HTR-8/SVneo (cell line): Measurements from ENCODE around the gene S100A7A.
"Not testable (repeated sequence)": the region's sequence is repeated elsewhere in the genome, so short reads cannot be mapped to it uniquely, and the experiment has no call there.

Source experiments
- DNase-seq: peaks from one replicate; pipeline ENCODE4 v3.0.0; 2011; ENCODE audit warnings: low spot score, mixed read lengths; ENCODE audit not compliant: insufficient read length
- FAIRE-seq: peaks from 2 replicates; lab custom pipeline; 2011; peaks lifted over from hg19 to GRCh38; lab: Jason Lieb, UNC

The S100A7A gene

DNA sequence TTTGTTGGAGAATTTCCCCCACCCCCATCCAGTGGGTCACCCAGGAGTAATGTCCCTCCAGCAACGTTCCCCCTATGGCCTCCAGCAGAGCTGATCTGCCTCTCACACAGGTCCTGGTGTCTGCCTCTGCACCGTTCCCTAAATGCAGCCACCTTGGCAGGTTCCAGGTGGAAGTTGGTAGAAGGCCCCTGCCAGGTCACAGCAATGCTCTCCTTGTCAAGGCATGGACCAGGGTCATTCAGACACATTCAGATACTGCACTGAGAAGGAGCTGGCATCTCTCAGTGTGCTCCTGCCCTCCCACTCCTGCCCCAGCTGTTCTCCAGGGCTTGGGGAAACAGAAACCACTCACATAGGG lies 3.1 kb downstream of the S100A7A start:
- FAIRE-seq, DNase-seq: not testable (repeated sequence)

DNA sequence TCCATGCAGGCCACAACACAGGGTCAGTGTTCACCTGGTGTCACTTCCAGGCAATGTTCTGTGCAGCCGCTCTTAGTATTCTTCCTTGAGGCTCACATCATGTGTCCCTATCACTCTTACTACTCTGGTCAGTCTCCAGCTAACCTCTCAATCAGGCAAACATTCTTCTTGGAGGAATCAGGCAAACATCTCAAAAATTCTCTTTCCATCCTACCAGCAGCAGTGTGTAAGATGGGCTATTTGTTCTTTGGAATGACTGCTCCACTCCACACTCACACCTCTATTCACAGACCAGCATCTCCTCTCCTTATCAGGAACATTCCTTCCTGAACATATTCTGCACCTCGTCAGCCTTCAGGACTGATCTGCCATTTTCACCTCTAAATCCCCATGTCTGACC lies 4.0 kb downstream of the S100A7A start:
- DNase-seq: no peak
- no peak for FAIRE-seq

DNA sequence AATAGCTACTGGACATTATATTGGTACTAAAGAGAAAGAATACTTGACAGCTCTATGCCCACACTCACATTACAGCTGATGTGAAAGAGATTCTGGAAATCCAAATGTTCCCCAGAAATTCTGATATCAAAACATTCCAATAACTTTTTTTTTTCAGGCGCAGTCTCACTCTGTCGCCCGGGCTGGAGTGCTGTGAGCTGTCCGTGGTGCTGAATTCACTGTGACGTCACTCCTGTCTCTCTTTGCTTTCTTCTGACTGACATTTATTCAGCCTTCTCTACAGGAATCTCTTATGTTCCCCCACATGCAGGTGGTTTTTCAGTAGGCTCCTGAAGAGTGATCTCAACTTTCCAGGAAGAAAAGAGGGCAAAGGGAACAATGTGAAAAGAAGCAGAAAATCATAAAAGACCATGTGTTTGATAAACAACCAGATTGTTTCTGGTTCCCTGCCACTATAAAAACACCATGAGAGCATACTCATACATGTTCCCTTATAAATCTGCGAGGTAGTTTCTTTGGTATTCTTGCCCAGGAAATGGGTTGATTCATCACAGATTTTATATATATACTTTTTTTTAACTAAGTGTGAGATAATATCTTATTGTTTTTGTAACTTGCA lies 6.2 kb downstream of the S100A7A start:
- peak; percentile 30 for DNase-seq
- FAIRE-seq: no peak

DNA sequence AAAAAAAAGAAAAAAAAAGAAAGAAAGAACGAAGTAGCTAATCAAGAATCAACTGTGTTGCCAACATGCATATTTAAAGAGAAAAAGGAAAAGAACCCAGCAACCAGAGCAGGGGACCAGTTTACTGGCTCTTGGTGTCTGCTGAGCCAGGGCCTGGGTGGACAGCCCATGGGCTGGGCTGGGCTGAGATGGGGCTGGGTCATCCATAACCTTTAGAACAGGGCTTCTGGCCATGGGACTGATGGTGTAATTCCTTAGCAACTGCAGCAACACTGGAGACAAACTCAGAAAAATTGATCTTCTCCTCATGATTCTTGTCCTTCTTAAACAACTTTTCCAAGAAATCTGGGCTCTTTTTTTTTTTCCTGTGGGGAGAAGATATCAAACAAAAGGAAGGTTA lies 10.5 kb downstream of the S100A7A start:
- no peak for FAIRE-seq
- no peak for DNase-seq

DNA sequence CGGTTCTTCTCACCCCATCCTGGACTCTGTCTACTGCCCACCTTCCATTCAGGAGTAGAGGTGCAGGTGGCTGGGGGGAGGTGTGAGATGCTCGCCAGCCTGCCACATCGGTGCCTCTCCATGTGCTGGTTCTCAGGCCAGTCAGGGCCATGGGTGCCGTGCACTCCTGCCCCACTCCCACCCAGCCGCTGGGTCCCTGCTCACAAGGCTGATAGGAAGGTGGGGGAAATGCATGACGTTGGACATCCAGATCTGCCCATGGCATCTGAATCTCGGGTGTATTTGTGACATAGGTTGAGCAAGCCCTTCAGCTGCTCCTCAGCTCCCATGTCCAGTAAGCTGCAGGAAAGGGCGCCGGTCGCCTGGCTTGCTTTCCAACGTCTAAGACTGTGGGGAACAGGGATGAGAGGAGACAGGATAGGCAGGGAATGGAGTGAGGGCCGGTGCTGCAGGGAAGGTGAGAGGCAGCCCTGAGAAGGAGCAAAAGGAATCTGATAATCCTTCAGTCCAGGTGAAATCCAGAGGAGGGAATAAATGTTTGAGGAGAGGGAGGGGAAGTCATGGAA lies 11.8 kb downstream of the S100A7A start:
- FAIRE-seq: no peak
- DNase-seq: no peak

DNA sequence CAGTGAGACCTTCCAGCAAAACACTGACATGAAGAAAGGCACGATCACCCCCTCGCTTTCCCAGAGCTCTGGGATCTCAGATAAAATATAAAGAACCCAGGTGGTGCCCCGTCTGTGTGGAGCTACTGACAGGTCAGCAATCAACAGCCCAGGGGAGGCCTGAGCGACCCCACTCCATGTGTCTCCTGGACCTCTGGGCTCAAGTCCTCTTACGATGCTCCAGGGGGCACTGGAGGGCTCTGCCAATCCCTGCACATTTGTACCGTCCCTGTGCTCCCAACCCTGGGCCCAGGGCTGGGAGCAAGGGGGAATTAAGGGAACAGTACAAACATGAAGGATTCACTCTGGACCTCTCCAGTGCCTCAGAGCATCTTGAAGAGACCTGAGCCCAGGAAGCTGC lies 12.5 kb downstream of the S100A7A start:
- DNase-seq (no peak), FAIRE-seq (no peak)

DNA sequence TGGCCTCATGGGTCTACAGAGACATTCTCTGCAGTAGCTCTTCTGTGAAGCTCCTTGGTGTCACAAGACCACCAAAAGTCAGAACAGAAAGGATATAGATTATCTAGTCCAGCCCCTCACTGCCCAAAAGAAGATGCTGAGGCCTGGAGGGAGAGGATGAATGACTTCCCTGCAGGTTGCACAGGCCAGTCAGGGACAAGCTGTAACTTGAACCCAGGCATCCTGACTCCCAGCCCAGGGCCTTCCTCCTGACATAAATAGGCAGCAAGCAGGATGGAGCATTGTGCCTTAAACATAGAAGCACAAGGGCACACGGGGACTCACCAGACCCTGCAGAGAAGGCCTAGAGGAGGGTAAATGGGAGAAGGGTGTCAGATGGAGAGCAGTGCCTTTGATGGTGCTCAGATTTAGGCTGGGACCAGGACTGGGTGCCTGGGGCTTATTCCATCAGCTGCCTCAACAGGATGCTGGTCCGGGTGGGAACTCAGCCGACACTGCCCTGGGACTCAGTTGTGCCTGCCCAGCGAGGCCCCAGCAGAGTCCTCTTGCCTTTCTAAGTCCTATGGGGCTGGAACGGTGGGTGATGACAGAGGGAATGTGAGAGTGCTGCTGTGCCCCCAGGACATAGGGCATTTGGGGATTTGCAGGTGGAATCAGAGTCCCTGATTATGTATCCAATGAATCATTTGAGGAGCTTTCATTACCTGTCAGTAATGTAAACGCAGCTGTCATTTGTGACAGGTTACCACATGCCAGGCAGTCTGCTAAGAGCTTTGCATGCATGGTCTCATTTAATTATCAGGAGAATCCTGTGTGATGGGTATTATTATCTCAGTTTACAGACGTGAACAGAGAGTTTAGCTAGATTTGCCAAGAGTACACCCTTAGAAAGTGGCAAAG lies 13.2 kb downstream of the S100A7A start:
- DNase-seq (no peak), FAIRE-seq (no peak)

DNA sequence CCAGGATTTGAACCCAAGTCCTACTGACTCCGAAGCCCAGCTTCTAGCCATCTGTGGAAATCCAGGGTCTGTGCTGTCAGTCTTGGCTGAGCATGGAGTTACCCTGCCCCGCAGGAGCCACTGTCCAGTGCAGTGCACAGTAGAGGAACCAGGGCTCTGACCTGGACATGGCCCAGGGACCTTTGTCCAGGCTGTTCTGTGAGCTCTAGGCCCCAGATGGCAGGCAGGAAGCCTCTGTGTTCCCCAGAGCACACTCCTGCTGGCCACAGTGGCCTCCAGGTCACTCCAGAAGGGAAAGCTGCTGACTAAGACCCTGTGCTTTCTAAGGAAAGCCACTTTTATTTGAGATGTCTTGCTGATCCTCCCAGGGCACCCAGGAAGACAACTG lies 13.8 kb downstream of the S100A7A start:
- no peak for FAIRE-seq

DNA sequence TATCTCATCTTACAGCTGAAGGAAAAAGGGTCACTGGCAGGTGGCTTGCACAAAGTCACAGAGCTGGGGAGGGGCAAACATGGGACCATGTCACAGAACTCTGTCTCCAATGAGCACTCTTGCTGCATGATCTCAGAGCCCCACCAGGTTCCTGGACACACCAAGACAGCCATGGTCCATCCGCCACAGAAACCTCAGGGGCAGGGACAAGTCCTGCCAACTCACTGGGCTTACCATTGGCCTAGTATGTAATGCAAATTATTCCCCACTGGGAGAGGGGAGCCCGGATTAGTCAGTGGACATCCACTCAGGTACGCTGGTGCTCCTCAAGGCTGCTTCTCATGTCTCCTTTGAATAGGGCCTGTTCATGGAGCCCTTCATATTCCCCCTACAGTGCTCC lies 14.2 kb downstream of the S100A7A start:
- FAIRE-seq: no peak
- no peak for DNase-seq

More for the DNA sequence above, 13.8 kb downstream of the S100A7A start:
- no peak for DNase-seq

DNA sequence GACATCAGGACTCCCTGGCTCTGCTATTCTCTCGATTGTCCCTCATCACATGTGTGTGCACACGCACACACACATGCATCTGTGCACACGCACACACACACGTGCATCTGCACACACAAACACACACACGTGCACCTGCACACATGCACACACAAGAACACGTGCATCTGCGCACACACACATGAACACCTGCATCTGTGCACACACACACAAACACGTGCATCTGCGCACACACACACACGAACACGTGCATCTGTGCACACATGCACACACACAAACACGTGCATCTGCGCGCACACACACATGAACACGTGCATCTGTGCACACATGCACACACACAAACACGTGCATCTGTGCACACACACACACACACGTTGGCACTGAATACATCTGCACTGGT lies 14.7 kb downstream of the S100A7A start:
- FAIRE-seq: no peak

DNA sequence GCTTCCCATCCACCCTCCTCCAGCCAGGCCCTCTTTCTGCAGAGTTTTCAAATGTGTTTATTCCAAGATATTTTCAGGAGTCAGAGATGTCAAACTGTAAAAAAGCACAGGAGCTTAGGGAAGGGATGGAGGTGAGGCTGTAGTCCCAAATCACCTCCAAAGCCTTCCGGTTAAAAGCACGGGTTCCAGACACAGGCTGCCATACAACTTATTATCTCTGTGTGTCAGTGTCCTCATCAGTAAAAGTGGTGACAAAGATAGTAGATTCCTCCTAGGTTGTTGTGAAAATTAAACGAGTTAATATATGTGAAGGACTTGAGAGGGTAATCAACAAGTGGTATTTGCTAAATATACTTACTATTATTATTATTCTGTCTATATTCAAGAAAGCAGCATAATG lies 15.1 kb downstream of the S100A7A start:
- FAIRE-seq: no peak

More for the DNA sequence above, 14.7 kb downstream of the S100A7A start:
- no peak for DNase-seq

DNA sequence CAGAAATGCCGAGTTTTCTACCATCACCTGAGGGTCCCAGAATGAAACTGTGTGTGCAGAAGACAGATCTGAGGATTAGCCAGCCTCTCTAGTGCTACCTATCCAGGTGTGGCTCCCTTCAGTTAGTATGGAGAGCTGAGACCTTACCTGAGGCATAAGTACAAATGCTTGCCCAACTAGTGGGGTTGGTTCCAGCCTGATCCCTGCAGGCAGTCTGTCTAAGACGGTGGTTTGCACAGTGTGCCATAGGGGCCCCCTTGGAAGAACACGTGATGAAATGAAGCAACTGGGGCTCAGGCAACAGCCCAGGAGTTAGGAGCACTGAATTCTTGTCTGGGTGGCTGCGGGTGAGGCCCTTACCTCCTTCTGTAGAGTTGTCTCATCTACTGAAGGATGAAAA lies 15.6 kb downstream of the S100A7A start:
- DNase-seq: no peak
- no peak for FAIRE-seq

More for the DNA sequence above, 15.1 kb downstream of the S100A7A start:
- no peak for DNase-seq

DNA sequence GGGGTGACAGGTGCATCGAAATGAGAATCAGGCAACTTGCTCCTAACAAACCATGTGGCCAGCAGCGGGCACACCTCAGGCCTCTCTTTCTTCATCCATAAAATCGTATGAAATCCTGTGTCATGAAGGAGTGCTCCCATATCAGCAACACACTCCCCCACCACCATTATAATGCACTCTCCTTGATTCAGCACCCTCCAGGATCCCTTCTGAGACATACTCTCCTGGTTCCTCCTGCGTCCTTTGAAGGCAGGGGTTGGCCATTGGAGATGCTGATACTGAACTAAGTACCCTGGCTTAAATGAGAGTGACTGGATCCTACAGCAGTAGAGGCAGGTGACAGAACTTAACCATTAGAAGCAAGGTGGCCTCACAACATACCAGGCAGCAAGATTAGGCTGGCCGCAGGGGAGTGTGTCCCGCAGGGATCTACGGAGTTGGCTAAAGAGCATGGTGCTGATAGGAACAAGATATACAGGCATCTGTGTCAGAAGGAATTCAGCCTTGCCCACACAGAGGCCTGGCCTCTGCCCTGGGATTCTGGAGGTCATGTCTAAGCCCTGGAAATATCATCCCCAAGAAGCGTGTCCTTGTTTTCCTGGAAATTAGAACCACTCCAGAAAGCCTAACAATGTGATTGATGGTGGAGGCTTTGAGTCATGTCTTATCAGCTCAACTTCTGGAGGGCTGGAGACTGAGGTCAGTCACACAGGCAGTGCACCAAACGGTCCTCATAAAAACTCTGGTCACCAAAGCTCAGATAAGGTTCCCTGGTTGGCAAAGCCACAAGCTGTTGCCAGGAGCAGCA lies 16.8 kb downstream of the S100A7A start:
- FAIRE-seq: no peak
- no peak for DNase-seq

DNA sequence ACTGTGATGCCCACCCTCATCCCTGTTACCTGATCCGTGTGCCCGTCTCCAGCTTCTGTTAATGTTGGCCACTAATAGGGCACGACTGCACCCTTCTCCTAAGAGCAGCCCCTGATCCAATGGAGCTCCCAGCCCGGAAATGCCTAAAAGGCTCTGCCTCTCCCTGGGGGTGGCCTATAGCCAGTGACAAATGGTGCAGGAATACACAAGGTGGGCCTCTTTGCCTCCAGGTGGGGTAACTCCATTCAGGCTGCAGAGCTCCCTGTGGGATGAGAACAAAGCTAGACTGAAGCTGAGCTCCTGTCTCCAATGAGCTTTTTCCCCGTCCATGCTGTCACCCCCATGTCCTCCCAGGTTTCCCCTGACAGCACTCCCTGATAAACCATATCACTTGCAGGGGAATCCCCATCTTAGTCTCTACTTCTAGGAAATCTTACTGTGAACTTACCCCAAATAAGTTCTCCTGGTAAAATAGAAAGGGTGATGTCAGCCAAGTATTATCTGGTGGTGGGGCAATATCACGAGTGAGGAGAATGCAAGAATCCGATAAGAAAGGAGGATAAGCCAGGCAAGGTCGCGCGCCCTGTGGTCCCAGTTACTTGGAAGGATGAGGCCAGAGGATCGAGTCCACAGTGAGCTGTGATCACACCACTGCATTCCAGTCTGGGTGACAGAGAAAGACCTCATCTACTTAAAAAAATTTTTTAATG lies 18.6 kb downstream of the S100A7A start:
- FAIRE-seq: no peak

DNA sequence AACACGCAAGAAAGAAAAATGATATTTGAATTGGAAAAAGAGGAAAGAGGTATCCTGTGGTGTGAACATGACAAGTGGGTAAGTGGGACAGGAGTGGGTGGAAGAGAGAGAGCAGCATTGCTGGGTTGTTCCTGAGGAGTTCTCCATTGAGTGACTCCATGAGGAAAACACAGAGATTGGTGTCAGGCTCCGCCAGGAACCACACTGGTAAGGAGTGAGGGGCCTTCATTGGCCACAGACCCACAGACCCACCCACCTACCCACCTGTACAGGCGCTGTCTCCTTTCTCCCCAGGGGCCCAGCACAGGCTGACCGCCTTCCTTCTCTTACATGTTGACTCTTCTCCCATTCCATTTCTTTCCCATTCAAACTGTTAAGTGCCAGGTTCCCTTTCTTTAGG lies 20.9 kb downstream of the S100A7A start:
- no peak for FAIRE-seq
- no peak for DNase-seq

More for the DNA sequence above, 18.6 kb downstream of the S100A7A start:
- DNase-seq: no peak

DNA sequence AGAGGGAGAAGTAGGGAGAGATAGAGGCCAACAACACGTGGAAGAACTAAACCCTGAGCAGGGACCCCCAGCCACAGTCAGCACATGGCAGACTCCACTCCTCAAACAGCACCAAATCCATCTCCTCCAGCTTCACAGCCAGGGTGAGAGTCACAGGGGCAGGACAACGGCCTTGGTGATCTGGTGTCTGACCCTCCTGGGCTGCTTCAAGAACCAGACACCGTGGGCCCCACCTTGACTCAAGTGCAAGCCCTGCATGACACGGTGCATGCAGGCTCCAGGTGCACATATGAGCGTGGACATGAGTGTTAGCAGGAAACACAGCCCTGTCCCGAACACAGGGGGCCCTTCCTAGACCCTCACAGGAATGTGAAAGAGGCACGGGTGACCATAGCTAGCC lies 22.3 kb downstream of the S100A7A start:
- no peak for FAIRE-seq
- no peak for DNase-seq

DNA sequence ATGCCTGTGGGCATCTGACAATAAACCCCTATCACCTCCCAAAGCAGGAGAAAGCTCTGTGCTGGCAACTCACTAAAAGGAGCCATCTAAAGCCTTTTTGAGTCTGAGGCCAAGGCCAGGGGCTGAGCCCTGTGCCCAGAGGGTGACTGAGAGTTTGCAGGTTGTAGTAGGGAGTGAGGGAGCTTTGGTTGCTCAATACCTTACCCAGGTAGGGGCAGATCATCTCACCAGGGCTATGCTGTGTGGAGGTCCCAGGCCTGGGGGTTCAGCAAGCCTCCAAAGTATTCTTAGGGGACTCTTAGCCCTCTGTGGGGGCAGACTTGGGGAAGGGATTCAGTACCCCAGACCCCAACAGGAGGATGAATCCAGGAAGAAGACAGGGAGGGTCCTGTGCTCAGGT lies 23.0 kb downstream of the S100A7A start:
- no peak for FAIRE-seq

DNA sequence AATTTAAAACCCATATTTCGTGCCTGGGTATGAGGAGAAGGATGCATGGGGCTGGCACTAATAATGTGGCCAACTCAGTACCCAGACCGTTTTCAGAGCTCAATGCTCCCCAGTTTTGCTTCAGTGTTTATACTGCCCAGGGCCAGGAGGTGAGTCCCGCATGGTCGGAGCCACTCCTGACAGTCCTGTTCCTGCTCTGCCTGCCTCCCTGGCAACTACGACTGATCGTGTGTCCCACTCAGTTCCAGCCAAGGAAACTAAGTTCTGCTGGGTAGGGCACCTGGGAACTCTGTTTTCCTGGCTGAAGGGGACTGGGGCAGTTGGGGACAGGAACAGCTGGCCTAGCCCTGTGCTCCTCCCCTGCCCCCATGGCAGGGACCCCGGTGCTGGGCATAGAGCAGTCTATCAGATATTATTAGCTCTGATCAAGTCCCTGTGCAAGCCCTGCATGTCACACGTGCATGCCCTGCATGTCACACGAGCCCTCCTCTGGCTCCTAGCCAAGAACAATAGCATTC lies 25.0 kb downstream of the S100A7A start:
- no peak for FAIRE-seq

More for the DNA sequence above, 23.0 kb downstream of the S100A7A start:
- no peak for DNase-seq

DNA sequence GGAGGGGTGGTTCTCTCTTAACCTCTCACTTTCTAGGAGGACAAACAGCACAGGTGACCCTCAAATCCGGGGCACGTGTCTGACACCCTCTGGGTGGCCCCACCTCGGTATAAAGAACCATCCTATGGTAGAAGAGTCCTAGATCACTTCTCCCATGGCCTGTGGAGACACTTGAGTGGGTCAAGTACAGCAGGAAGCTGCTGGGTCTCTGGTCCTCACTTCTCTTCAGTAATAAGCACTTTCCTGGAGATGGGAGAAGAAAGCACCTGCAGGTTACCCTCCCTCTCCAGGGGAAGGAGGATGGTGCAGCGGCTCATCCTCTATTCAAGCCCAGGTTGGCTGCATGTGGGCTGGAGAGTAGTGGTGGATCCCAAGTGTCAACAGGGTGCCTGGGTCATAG lies 27.2 kb downstream of the S100A7A start:
- no peak for FAIRE-seq
- no peak for DNase-seq

More for the DNA sequence above, 25.0 kb downstream of the S100A7A start:
- DNase-seq: no peak

DNA sequence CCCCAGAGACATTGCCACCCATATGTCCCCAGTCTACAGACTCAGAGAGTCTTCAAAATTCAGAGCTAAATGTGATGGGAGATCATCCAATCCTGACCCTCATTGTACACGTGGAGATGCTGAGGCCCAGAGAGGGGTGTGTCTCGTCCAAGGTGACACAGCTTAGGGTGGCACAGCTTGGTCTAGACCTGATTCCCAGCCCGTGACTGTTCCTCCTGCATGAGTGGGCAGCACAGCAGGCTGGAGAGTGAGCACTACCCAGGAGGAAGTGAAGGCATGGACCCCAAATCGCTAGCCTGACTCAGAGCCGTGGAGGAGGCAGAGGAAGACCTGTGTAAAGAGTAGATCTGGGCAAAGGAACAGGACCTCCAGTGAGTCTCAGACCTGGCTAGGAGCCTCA lies 27.8 kb downstream of the S100A7A start:
- FAIRE-seq: no peak

More for the DNA sequence above, 27.8 kb downstream of the S100A7A start:
- no peak for DNase-seq
